Suprapubic skin (tissue), 4 donors: ENCODE measurements around the gene SLC22A17. TPM values are rescaled to one million over a fixed set of nuclear protein-coding genes. Genes with fewer than 3 reads are reported as not detected.

Experiments
- DNase-seq, 2 donors: peaks; one replicate each; pipeline ENCODE4 v3.0.0-alpha.2; 2019; ENCODE audit warnings: low spot score in 2 of 2
- H3K27ac ChIP-seq: fragments of 200-600 bp; sonication (generic); one replicate; pipeline ENCODE4 v1.5.1; 2019
- H3K27me3 ChIP-seq: fragments of 200-600 bp; sonication (generic); one replicate; pipeline ENCODE4 v1.5.1; 2019
- H3K36me3 ChIP-seq: fragments of 200-600 bp; sonication (generic); one replicate; pipeline ENCODE4 v1.5.1; 2019
- H3K4me1 ChIP-seq: fragments of 200-600 bp; sonication (generic); one replicate; pipeline ENCODE4 v1.5.1; 2019
- H3K4me3 ChIP-seq: fragments of 200-600 bp; sonication (generic); one replicate; pipeline ENCODE4 v1.5.1; 2019; ENCODE audit warnings: mild to moderate bottlenecking
- H3K9me3 ChIP-seq: fragments of 200-600 bp; sonication (generic); one replicate; pipeline ENCODE4 v1.5.1; 2019
- CTCF ChIP-seq, 2 donors: fragments of 200-600 bp in 1 of 2; fragments of 450-650 bp in 1 of 2; sonication (generic) in 1 of 2; IDR thresholded peaks; one replicate each; pipeline ENCODE4 v1.5.1; 2016 to 2019; ENCODE audit warnings: antibody characterized with exemption in 2 of 2, mild to moderate bottlenecking in 1 of 2, moderate library complexity in 1 of 2
- EP300 ChIP-seq: sonication (generic); formaldehyde crosslinking; IDR thresholded peaks from one replicate; pipeline ENCODE4 v1.6.1; 2017; ENCODE audit warnings: antibody characterized with exemption
- POLR2A ChIP-seq, 2 donors: fragments of 450-650 bp; IDR thresholded peaks; one replicate each; pipeline ENCODE4 v1.6.1; 2017; ENCODE audit warnings: antibody characterized with exemption in 2 of 2, mild to moderate bottlenecking in 2 of 2, moderate library complexity in 2 of 2
- POLR2AphosphoS5 ChIP-seq, 3 donors: sonication (generic); formaldehyde crosslinking; IDR thresholded peaks; one replicate each; pipeline ENCODE4 v1.6.1; 2017; ENCODE audit warnings: antibody characterized with exemption in 3 of 3
- WGBS: methylation state at CpG from one replicate; pipeline ENCODE4 v1.1.5; 2018; 5-methylcytosine and 5-hydroxymethylcytosine counted together
- total RNA-seq, 4 donors: library from RNA; depleted of rRNA; stranded (reverse); fragments of >200 nt; gene quantifications; one replicate each; pipeline ENCODE4 v1.1.0, GENCODE V29; 2016

SLC22A17 gene
- total RNA-seq, 4 donors from 2014 or later: 15.4 to 67.6 (median 22.5) TPM

DNA sequence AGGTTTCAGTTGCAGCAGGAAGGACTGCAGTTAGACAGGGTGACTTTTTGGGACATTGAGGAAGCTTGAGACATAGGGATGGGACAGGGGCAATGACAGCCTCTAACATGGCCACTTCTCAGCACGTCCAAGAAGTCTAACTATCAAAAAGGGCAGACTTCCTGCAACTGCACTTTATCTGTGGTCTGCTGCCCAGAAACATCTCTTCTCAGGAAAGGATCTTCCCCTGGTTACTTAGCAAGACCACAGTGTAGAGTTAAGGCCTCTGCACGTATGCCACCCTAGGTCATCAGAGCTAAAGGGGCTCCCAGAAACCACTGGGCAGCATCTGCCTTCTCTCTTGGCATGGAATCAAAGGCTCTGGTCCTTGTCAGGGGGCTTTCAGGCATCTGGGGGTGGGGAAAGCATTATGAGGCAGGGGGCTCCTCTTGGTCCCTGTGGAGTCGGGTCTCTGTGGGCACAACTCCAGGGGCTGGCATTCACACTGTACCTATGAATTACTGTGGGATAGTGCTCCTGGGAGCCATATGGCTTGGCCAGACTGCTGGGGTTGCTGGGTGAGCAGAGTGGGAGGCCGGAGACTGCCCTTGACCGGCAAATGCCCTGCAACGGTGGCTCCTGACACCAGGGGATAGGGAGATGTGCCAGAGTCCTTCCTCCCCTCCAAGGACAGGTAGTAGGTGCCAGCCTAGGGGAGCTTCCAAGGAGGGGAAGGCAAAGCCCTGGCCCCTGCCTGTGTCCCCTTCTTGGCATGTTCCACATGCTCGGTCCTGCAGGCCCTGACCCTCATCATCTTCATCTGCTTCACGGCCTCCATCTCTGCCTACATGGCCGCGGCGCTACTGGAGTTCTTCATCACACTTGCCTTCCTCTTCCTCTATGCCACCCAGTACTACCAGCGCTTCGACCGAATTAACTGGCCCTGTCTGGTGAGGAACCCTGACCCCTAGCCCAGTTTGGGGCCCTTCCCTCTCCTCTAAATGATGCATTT, 25.2 kb upstream of the SLC22A17 start:
- peaks cover 7% of the 10 kb centered on the region for H3K27me3 ChIP-seq
- whole genome bisulfite sequencing: 85% methylated on average over 14 of the region's 14 CpGs
- no peak overlapping the region for H3K4me3 ChIP-seq

GRCh38 chr14:23377198-23377550, 24.5 kb upstream of the SLC22A17 start:
- H3K4me1 ChIP-seq: peaks cover 12% of the 10 kb centered on the region
- TF ChIP-seq POLR2AphosphoS5 (IDR thresholded peaks at IDR 0.05) (no peak), POLR2A (IDR thresholded peaks at IDR 0.05) (no peak), EP300 (no peak), CTCF (IDR thresholded peaks at IDR 0.05) (no peak)
- DNase-seq: no peak
- no peak overlapping the region for H3K27ac ChIP-seq
- no peaks in the 10 kb centered on the region for H3K36me3 ChIP-seq
- no peaks in the 10 kb centered on the region for H3K9me3 ChIP-seq
- WGBS: 73% methylated on average over 3 of the region's 11 CpGs
- no peak overlapping the region for H3K4me3 ChIP-seq
- H3K27me3 ChIP-seq: peaks cover 7% of the 10 kb centered on the region

More for the DNA sequence above, 25.2 kb upstream of the SLC22A17 start:
- H3K27ac ChIP-seq: no peak overlapping the region
- peaks cover 12% of the 10 kb centered on the region for H3K4me1 ChIP-seq
- no peak for TF ChIP-seq CTCF (IDR thresholded peaks at IDR 0.05)
- DNase-seq: no peak
- H3K36me3 ChIP-seq: no peaks in the 10 kb centered on the region
- no peaks in the 10 kb centered on the region for H3K9me3 ChIP-seq

DNA sequence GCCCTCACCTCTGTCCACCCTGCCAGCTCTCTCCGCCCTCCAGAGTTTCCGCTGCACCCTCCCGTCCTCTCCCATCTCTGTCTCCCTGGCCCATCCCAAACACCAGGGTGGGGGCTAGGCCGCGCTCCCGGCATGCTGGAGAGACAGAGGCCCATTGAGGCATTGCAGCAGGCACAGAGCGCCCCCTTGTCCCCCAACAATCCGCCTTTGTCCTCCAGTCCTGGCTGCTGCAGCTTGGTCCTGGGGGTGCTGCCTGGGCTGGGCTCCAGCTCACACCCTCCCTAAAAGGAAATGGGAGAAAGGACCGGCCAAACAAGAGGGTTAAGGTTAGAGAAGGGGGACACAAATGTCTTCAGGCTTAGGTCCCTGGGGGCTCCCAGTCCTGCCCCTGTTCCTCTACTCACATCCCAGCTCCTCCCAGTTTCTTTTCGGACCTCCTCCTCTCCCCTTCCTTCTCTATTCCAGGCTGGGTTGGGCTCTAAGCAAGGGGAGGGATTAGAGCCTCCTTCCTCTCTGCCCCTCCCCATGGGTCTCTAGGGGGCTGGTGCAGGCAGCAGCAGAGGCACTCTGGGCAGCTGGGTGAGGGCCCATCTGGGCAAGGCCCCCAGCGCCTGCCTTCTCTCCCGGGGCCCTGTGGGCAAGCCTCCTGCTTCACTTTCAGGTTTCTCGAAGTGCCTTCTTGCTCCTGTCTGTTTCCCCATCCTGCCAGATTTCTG, 24.0 kb upstream of the SLC22A17 start, which contains the start of gene CMTM5:
Gene CMTM5 (plus strand): TSS at position 565 of the 716 bp plus-strand sequence. CDS start 206 bp downstream, outside the sequence.
- H3K36me3 ChIP-seq: no peaks in the 10 kb centered on the region
- peaks cover 12% of the 10 kb centered on the region for H3K4me1 ChIP-seq
- no peak within 1 kb of the TSS for H3K27ac ChIP-seq
- no peak for DNase-seq
- no peaks in the 10 kb centered on the region for H3K9me3 ChIP-seq
- TF ChIP-seq EP300: no peak
- TF ChIP-seq CTCF (IDR thresholded peaks at IDR 0.05): no peak
- no peak for TF ChIP-seq POLR2AphosphoS5 (IDR thresholded peaks at IDR 0.05)
- no peak for TF ChIP-seq POLR2A (IDR thresholded peaks at IDR 0.05)
- peaks cover 7% of the 10 kb centered on the region for H3K27me3 ChIP-seq
- H3K4me3 ChIP-seq: no peak within 1 kb of the TSS
- WGBS: 54% methylated on average over 10 of the region's 13 CpGs

- TF ChIP-seq POLR2A (IDR thresholded peaks at IDR 0.05) (no peak), EP300 (no peak), CTCF (IDR thresholded peaks at IDR 0.05) (no peak)
- Histone ChIP-seq H3K4me1 (peaks cover 16% of the 10 kb centered on the region), H3K4me3 (no peak overlapping the region), H3K27me3 (peaks cover 4% of the 10 kb centered on the region), H3K9me3 (no peaks in the 10 kb centered on the region), H3K27ac (no peak overlapping the region), H3K36me3 (no peaks in the 10 kb centered on the region)
- 93% methylated on average over 15 of the region's 21 CpGs for WGBS
- no peak for DNase-seq
Measured at GRCh38 chr14:23375527-23376251, 23.0 kb upstream of the SLC22A17 start.
